GM12865 (cell line): ENCODE results near the gene ENC1.
A peak's percentile ranks its signal among the peaks of the same experiment; 100 is the strongest.
"Not testable (repeated sequence)": the region's sequence is repeated elsewhere in the genome, so short reads cannot be mapped to it uniquely, and the experiment has no call there.

Source experiments
- DNase-seq: peaks from one replicate; pipeline ENCODE4 v3.0.0; 2010; ENCODE audit warnings: low read depth
- H3K4me3 ChIP-seq: 2 replicates; pipeline ENCODE4 v1.5.1; 2011; ENCODE audit warnings: mild to moderate bottlenecking, low read depth, low read length, control low read depth
- TF ChIP-seq, protein P1 (sequence below): IDR thresholded peaks from 2 replicates; pipeline ENCODE4 v1.5.1; 2011; ENCODE audit warnings: low read length, control low read depth, low read depth, inconsistent platforms; ENCODE audit not compliant: insufficient read depth; ENCODE audit errors: missing control alignments

Gene ENC1

GRCh38 chr5:74640450-74640953 is at the start of gene ENC1:
TSS of gene ENC1 (minus strand) at chr5:74640728. CDS start at chr5:74636485, 4,243 bp downstream.
- H3K4me3 ChIP-seq: peak within 1 kb of the TSS; percentile 73
- TF ChIP-seq, protein P1, sequence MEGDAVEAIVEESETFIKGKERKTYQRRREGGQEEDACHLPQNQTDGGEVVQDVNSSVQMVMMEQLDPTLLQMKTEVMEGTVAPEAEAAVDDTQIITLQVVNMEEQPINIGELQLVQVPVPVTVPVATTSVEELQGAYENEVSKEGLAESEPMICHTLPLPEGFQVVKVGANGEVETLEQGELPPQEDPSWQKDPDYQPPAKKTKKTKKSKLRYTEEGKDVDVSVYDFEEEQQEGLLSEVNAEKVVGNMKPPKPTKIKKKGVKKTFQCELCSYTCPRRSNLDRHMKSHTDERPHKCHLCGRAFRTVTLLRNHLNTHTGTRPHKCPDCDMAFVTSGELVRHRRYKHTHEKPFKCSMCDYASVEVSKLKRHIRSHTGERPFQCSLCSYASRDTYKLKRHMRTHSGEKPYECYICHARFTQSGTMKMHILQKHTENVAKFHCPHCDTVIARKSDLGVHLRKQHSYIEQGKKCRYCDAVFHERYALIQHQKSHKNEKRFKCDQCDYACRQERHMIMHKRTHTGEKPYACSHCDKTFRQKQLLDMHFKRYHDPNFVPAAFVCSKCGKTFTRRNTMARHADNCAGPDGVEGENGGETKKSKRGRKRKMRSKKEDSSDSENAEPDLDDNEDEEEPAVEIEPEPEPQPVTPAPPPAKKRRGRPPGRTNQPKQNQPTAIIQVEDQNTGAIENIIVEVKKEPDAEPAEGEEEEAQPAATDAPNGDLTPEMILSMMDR: peak; percentile 53
- peak; percentile 95 for DNase-seq

GRCh38 chr5:74686962-74687751 is 46.6 kb upstream of the ENC1 start:
- no peak overlapping the region for H3K4me3 ChIP-seq
- DNase-seq: no peak
- TF ChIP-seq, protein P1: no peak

DNA sequence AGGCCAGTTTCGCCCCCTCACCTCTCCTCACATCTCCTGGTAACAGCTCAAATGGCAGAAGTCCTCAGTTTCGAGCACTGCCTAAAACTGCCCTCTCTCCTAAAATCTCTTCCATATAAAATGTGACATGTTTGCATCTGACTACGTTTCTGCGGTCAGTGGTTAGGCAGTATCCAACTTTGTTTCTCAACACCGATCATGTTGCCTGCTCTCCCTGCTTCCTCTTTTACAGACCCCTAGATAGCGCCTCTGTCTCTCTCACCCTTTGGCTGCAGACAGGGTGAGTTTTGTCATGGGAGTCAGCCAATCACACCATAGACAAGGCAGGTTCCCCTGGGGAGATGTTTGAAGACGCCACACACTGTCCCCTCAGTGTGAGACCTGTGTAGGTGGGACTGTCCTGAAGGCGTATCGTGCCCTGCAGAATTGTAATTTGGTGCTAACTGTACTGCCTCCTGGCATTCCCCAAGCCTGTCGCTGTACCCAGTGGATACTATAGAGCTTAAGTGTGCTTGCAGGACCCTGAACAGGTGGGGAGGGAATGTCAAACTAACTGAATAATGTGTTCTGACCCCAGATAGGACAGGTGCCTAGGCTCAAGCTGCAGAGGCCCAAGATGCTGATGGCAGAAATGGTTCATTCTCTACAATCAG is 45.6 kb upstream of the ENC1 start:
- TF ChIP-seq, protein P1: no peak
- peak; percentile 56 for DNase-seq
- H3K4me3 ChIP-seq: peak overlapping the region; percentile 86

DNA sequence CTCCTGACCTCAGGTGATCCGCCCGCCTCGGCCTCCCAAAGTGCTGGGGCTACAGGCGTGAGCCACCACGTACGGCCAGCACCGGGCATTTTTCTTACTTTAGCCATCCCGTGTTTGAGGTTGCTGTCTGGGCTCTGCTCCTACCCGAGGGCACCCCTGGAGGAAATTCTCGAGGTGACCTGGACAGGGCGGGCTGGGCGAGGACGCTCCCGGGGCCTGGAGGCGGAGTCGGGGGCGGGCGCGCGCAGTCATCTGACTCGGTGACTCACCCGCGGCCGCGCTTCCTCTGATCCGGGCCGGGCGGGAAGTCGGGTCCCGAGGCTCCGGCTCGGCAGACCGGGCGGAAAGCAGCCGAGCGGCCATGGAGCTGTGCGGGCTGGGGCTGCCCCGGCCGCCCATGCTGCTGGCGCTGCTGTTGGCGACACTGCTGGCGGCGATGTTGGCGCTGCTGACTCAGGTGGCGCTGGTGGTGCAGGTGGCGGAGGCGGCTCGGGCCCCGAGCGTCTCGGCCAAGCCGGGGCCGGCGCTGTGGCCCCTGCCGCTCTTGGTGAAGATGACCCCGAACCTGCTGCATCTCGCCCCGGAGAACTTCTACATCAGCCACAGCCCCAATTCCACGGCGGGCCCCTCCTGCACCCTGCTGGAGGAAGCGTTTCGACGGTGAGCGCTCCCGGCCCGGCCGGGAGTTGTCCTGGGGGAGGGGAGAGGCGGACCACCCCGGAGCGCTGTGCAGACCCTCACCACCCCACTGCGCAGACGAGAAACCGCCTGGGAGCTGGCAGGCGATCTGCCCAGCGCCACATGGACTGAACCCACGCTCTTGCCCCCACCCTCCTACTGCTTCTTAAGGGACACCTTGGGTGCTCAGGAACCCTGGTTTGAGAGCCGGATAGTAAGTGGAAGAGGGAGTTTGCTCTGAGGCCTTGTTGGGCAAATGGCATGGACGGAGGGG is 44.6 kb upstream of the ENC1 start, which contains the start of gene HEXB:
Gene HEXB, plus strand, starts transcription at position 334 of the 952 bp plus-strand sequence. Its CDS starts 28 bp downstream, at position 362.
- peak; percentile 86 for DNase-seq
- peak within 1 kb of the TSS; percentile 86 for H3K4me3 ChIP-seq
- TF ChIP-seq, protein P1: no peak

DNA sequence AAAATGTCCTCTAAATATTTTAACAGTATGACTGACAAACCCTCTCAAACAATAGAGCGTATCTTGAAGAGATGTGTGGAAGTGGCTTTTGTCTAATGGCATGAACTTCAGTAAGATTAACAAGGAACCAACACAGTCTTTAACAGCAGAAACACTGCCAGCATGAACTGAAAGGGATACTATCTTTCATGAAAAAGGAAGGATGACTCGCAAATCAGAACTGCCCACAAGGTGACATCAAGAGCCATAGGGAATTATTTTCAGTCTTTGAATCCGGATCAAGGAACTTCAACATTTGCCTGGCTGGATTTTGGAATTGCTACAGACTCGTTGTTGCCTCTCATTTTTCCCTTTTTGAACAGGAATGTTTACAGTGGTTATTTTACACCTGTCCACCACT is 39.4 kb upstream of the ENC1 start:
- no peak overlapping the region for H3K4me3 ChIP-seq
- DNase-seq: no peak
- TF ChIP-seq, protein P1: no peak

GRCh38 chr5:74679300-74679699 is 38.8 kb upstream of the ENC1 start:
- DNase-seq, H3K4me3 ChIP-seq: not testable (repeated sequence)

DNA sequence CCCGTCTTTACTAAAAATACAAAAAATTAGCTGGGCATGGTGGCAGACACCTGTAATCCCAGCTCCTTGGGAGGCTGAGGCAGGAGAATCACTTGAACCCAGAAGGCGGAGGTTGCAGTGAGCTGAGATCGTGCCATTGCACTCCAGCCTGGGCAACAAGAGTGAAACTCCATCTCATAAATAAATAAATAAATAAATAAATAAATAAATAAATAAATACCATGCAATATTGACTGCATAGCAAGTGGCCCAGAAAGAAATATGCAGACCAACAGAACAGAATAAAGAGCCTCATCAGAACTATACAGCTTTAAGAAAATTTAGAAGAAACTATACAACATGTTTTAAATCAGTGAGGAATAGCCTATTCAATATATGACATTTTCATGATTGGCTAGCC is 37.6 kb upstream of the ENC1 start:
- not testable (repeated sequence) for DNase-seq

DNA sequence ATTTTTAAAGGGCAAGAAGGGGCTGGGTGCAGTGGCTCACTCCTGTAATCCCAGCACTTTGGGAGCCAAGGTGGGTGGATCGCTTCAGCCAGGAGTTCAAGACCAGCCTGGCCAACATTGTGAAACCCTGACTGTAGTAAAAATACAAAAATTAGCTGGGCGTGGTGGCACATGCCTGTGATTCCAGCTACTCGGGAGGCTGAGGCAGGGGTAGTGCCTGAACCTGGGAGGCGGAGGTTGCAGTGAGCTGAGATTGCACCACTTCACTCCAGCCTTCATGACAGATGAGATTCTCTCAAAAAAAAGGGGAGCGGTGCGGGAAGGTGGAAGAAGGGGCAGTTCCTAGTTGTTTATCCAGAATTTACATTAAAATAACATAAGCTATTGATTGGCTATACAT is 35.9 kb upstream of the ENC1 start:
- DNase-seq, H3K4me3 ChIP-seq: not testable (repeated sequence)

More for the DNA sequence above, 37.6 kb upstream of the ENC1 start:
- H3K4me3 ChIP-seq: not testable (repeated sequence)
